ENCODE data around the gene RPS6KB1. TPM values are rescaled to one million over a fixed set of nuclear protein-coding genes. Genes with fewer than 3 reads are reported as not detected.

RPS6KB1 gene
- total and polyA plus RNA-seq, 9 of the 15 experiments (the other 6 are each of a cell fraction or from before 2014, with no cell fraction given) = 8.8 to 60.7 (median 35.1) TPM

GRCh38 chr17:59914274-59914854, 21.4 kb downstream of the RPS6KB1 start (continued):
- TF ChIP-seq, protein P1, sequence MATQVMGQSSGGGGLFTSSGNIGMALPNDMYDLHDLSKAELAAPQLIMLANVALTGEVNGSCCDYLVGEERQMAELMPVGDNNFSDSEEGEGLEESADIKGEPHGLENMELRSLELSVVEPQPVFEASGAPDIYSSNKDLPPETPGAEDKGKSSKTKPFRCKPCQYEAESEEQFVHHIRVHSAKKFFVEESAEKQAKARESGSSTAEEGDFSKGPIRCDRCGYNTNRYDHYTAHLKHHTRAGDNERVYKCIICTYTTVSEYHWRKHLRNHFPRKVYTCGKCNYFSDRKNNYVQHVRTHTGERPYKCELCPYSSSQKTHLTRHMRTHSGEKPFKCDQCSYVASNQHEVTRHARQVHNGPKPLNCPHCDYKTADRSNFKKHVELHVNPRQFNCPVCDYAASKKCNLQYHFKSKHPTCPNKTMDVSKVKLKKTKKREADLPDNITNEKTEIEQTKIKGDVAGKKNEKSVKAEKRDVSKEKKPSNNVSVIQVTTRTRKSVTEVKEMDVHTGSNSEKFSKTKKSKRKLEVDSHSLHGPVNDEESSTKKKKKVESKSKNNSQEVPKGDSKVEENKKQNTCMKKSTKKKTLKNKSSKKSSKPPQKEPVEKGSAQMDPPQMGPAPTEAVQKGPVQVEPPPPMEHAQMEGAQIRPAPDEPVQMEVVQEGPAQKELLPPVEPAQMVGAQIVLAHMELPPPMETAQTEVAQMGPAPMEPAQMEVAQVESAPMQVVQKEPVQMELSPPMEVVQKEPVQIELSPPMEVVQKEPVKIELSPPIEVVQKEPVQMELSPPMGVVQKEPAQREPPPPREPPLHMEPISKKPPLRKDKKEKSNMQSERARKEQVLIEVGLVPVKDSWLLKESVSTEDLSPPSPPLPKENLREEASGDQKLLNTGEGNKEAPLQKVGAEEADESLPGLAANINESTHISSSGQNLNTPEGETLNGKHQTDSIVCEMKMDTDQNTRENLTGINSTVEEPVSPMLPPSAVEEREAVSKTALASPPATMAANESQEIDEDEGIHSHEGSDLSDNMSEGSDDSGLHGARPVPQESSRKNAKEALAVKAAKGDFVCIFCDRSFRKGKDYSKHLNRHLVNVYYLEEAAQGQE (IDR thresholded peaks at IDR 0.05; ENCODE audit: borderline replicate concordance) = peak; percentile 55; the same call in 1 of the 2 replicates
- TF ChIP-seq, protein P1 (CRISPR knock-in tag; IDR thresholded peaks at IDR 0.05; ENCODE audit: low read depth) = no peak
- peak in 2 of 3 experiments; percentile 43 to 73; a peak in 4 of 6 replicates for TF ChIP-seq CTCF (IDR thresholded peaks at IDR 0.05 in 2 of 3, conservative IDR thresholded peaks at IDR 0.05 in 1 of 3; ENCODE audit: insufficient read depth in 2 of 3, low read depth in 1 of 3, low read length in 3 of 3)
- peak; percentile 31; the same call in 1 of the 2 replicates for TF ChIP-seq ARID3A (IDR thresholded peaks at IDR 0.05; ENCODE audit: borderline replicate concordance, low read depth, low read length)
